D721Med (cell line): Measurements from ENCODE around the gene PLCG2.
A peak's percentile ranks its signal among the peaks of the same experiment; 100 is the strongest.

ENCODE experiments used
- DNase-seq: peaks from one replicate; pipeline ENCODE4 v3.0.0; 2011; ENCODE audit warnings: low spot score; ENCODE audit not compliant: insufficient read length
- FAIRE-seq: peaks from 2 replicates; lab custom pipeline; 2011; peaks lifted over from hg19 to GRCh38; lab: Jason Lieb, UNC
- CTCF ChIP-seq: IDR thresholded peaks from 2 replicates; pipeline ENCODE4 v1.5.1; 2012; ENCODE audit warnings: mild to moderate bottlenecking, control low read depth; ENCODE audit not compliant: insufficient read depth; ENCODE audit errors: missing control alignments

Gene PLCG2

DNA sequence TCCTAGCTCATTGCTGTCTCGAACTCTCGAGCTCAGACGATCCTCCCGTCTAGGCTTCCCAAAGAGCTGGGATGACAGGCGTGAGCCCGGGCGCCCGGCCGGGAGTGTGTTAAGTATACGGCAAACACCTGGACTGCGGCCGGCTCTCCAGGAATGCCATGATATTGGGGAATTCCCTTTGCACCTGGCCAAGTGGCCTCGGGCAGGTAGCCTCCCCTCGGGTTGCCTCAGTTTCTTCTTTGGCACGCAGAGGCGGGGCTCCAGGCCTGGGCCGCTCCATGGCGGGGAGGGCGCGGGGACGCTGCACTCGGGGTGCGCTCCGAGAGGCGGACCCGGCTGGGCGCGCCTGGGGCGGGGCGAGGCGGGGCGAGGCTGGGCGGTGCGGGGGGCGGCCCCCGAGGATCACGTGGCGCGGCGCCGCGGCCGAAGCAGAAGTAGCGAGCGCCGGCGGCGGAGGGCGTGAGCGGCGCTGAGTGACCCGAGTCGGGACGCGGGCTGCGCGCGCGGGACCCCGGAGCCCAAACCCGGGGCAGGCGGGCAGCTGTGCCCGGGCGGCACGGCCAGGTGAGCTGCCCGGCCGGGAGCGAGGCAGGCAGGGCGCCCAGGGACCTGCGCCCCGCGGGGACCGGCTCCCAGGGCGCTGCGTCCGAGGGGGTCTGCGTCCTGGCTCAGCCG, at the start of gene PLCG2:
TSS of gene PLCG2 (plus strand) at position 431 of the 675 bp plus-strand sequence. CDS start 6,699 bp downstream, outside the sequence.
- TF ChIP-seq CTCF = no peak
- FAIRE-seq = no peak

DNA sequence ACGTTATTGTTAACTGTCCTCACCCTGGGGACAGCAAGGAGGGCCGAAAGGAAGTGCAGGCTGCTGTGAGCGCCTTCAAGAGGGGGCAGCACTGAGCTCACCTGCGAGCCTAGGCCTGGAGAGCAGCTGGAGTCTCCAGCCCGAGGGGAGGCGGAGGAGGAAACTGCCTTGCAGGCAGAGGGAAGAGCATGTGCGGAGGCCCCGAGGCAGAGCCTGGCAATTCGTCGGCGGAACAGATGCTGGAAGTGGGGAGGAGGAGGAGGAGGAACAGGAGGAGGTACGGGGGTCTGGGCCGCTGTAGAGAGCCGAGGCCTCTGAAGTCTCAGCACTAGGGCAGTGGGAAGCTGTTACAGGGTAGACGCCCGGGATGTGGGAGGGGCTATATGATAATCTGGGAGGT, 49.6 kb upstream of the PLCG2 start:
- no peak for TF ChIP-seq CTCF
- no peak for DNase-seq
- FAIRE-seq = no peak

More for the DNA sequence above, at the start of gene PLCG2:
- peak; percentile 32 for DNase-seq

GRCh38 chr16:81730090-81731051, 48.7 kb upstream of the PLCG2 start:
- FAIRE-seq (no peak), DNase-seq (peak; percentile 62)
- peak; percentile 15 for TF ChIP-seq CTCF

- FAIRE-seq (no peak), DNase-seq (no peak)
- no peak for TF ChIP-seq CTCF
Measured at GRCh38 chr16:81731649-81732048, 47.4 kb upstream of the PLCG2 start.

GRCh38 chr16:81732699-81733098, 46.4 kb upstream of the PLCG2 start:
- DNase-seq (no peak), FAIRE-seq (no peak)
- no peak for TF ChIP-seq CTCF

GRCh38 chr16:81733295-81733694, 45.8 kb upstream of the PLCG2 start:
- FAIRE-seq (no peak), DNase-seq (no peak)
- TF ChIP-seq CTCF = no peak
